Activated CD8-positive, alpha-beta memory T cell treated with anti-CD3 and anti-CD28 coated beads, Interleukin-2, amount 50 U/mL, for 48 hours (primary cell): ENCODE results near the gene TEX12.
"Not testable (repeated sequence)": the region's sequence is repeated elsewhere in the genome, so short reads cannot be mapped to it uniquely, and the experiment has no call there.

Experiments used
- DNase-seq: peaks from one replicate; pipeline ENCODE4 v3.0.0-alpha.2; 2020

TEX12 gene

GRCh38 chr11:112167145-112167544 is at the start of gene TEX12:
TEX12 (plus strand) TSS chr11:112167372; CDS start chr11:112169269, 1,897 bp downstream.
- DNase-seq, result no peak

- DNase-seq, result no peak
Measured at GRCh38 chr11:112118176-112118575, 49.0 kb upstream of the TEX12 start.

DNA sequence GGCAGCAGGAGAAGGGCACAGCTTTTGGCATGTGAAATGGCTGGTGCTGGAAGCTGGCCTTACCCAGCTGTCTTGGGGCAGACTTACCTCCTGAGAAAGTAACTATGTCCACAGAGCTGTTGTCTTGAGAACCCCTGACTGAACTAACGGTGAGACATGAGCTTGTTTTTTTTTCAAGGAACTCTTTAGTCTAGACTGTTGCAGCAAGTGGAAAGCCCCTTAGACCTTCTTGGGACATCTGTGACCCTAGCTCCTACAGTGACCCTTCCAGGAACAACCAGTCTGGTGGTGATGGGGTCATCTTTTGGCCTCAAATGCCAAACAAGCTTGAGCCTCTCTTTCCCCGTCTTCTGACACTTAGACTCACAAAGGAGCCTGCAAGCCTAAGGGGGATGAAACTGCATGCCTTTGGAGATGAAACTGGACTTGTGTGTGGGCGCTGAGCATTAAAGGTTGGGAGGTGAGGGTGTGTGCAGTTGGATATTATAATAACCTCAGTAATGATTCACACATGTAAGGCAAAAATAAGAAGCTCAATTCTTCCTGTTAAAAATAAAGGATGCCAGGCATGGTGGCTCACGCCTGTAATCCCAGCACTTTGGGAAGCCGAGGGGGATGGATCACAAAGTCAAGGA is 45.1 kb upstream of the TEX12 start:
- no peak for DNase-seq

- no peak for DNase-seq
Measured at GRCh38 chr11:112123129-112123528, 44.0 kb upstream of the TEX12 start.

DNA sequence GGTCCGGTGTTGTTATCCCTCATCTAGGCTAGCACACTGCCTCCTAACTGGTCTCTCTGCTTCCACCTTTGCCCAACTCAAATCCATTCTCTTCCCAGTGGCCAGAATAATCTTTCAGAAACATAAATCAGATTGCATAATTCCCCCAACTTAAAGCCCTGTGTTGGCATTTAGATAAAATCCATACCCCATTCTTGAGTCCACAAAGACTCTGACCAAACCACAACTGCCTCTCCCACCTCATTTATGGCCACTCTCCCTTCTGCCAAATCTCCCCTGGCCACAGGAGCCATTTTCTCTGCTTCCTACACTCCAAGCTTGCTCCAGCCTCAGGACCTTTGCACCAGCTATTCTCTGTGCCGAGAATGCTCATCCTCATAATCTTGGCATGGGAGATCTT is 40.1 kb upstream of the TEX12 start:
- no peak for DNase-seq

DNA sequence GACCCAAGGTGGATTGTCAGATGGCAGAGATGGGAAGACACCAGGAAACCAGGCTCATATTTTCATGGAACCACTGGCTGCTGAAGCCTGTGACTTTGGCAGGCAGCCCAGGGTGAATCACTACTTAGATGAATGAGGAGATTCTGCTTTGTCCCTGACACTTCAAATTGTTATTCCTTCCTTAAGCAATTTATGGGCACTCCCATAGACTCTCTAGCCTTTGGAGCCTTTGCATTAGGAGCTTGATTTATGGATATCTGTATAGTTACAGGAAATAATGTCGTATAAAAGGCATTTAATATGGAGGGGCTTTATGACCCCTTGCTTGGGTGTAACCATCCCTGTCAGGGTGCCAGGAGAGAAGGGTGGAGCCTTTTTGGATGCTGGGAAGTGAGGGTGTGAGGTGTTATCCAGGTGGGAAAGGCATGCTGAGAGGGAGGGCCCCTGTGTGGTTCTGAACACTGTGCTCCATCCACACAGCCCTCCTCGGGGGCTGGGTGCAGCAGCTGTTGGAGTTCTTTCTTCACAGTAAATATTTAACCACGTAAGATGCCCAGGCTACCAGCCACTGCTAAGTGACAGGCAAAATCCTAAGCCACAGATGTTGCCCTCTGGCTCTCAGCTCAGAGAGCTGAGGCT is 38.6 kb upstream of the TEX12 start:
- no peak for DNase-seq

GRCh38 chr11:112129656-112130055 is 37.5 kb upstream of the TEX12 start:
- DNase-seq, result no peak

- no peak for DNase-seq
Measured at GRCh38 chr11:112132737-112133136, 34.4 kb upstream of the TEX12 start.

DNA sequence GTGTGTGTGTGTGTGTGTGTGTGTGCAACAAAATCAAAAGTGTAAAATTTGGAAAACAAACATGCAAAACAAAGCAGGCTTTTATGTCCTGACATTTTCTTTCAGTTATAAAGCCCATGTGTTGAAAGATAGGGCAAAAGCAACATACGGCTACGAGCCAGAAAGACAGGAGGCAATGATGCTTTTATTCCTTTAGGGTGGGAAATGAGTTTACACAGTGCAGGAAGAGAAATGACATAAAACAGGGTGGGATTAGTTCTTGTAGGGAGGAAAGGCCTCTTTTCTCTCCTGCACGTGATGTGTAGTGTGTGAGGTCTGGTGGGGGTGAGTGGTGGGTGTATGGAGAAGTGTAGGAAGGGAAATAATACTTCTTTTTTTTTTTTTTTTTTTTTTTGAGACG is 32.7 kb upstream of the TEX12 start:
- no peak for DNase-seq

DNA sequence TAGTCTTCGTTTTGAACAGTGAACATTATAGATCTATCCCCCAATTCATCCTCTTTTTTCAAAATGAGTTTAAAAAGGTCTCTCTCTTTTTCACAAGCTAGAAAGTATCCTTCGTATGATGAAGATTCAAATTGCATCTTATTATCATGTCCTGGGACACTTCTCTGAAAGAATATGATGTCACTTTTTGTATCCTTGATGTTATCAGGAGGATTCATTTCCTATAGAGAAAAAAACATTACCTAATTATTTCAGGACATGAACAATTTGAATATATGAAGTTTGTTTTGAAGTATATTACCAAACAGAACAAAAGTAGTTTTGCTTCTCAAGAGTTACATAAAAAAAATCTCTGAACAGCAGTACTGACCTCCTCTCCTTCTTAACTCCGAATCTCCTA is 23.6 kb upstream of the TEX12 start:
- no peak for DNase-seq

GRCh38 chr11:112150517-112150916 is 16.7 kb upstream of the TEX12 start:
- DNase-seq, result no peak

DNA sequence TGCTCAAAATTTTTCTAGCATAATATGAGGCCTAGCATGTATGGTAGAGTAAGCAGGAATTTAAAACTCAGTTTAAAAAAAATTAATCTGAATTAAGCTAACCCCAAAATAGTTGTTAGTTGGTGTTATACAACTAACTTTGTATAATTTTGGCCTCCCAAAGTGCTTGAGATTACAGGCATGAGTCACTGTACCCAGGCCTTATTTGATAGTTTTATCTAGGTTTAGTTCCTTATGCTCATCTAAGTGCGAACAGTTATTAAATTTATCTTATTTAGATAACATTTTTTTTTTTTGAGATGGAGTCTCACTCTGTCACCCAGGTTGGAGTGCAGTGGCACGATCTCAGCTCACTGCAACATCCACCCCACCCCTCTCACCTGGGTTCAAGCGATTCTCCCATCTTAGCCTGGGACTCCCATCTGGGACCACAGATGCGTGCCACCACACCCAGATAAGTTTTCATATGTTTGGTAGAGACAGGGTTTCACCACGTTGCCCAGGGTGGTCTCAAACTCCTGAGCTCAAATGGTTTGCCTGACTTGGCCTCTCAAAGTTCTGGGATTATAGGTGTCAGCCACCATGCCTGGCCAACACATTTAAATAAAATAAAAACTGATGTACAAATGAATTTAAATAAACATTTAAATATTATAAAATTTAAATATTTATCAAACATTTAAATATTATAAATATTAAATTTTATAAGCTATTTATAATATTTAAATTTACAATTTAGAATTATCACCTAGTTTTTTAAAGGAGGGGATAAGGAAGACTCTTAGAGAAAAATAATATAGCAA is 10.8 kb upstream of the TEX12 start:
- no peak for DNase-seq

DNA sequence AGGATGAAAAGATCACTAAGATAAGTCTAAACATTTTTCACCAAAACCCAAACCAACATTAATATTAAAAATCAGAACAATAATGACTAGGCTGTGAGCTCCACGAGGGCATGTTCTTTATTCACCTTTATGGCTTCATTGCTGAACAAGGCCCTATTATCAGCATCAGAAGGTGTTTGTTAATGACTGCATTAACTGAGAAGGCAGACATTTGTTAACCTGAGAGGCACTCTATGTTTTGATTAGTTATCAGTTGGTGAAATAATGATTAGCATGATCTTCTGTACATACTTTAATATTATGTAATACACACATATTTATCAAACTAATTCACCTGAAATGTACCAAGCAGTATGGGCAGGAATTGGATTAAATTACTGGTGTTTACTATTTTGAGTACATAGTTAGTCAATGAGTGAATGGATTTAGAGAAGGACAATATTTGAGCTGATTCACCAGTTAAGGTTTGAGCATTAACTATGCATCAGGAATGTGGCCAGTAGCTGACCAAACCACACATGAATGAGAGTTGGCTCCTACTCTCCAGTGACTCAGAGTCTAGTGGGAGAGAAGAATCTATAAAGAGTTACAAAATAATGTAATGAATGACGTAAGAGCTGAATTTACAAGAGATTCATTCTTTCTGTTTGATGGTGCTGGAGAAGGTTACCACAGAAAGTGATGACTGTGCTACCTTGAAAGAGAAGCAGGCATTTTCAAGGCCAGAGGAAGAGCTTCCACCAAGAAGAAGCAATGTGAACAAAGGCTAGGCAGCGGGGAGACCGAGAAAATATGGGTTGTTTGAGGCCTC is 10.0 kb upstream of the TEX12 start:
- no peak for DNase-seq

- DNase-seq, result no peak
Measured at GRCh38 chr11:112159098-112160065, 7.8 kb upstream of the TEX12 start.

DNA sequence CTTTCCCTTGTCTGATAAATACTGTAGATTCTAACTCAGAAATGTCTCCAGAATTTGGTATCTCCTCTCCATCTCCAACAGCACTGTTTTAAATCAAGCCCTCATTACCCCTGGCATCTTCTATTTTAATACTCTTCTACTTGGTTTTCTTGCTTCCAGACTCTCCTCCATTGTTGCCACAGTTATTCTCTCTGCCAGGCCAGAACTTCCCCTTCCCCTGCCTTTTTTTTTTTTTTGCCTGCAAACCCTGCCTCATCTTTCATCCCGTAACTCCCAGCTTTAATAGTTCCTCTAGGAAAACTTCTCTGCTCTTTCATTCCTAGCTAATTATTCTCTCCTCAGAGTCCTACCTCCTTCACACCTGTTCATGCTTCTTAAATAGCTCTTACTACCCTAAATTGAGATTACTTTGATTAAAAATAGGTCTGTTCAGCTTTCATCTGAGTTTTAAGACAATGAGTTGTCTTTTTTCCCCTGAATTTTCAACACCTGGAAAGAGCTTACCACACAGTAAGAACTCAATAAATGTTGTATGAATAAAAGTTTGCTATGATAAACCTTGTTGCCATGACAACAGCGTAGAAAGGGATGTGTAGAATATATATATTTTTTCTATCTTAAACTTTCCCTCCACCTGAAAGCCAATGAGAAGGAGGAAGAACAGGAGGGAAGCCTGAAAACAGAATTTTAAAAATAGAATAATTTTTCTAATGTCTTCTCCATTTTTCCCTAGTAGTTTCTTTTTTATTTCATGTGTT is 6.9 kb upstream of the TEX12 start:
- DNase-seq, result no peak

- DNase-seq, result no peak
Measured at GRCh38 chr11:112161012-112161411, 6.2 kb upstream of the TEX12 start.

GRCh38 chr11:112162200-112162599 is 5.0 kb upstream of the TEX12 start:
- DNase-seq, result not testable (repeated sequence)

DNA sequence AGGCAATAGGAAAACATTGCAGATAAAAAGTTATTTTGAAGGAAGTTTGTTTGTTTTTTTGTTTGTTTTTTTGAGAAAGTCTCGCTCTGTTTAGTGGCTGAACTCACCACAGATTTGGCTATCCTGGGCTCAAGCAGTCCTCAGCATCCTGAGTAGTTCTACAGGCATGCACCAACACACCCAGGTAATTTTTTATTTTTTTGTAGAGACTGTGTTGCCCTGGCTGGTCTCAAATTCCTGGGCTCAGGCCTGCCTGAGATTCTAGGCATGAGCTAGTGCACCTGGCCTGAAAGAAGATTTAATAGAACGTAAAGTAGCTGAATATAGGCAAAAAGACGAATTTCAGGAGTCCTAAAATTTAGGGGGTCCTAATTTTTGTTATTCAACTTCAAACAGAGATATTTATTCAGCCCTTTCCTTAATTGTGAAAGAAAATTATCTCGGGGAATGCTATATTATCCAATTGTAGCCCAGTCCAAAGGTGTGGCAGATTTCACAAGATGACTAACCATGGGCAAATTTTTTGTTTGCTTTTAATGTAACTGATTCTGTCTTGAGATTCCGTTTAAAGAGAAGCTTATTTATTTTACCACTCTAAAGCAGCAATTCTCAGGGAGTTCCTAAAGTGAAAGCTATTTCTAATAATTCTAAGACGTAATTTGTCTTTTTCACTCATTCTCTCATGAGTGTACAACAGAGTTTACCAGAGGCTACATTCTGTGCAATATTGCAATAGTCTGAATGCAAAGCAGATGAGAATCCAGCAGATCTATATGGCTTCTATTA is 4.2 kb upstream of the TEX12 start:
- DNase-seq, result no peak

GRCh38 chr11:112163875-112164685 is 3.1 kb upstream of the TEX12 start, which contains the start of gene IL18:
IL18 (minus strand) TSS chr11:112164094; CDS start chr11:112155053, 9,041 bp downstream.
- DNase-seq, result no peak
